PC-9 (cell line): ENCODE measurements around the gene ABLIM2. TPM values are rescaled to one million over a fixed set of nuclear protein-coding genes. Genes with fewer than 3 reads are reported as not detected.
"Not testable (repeated sequence)": the region's sequence is repeated elsewhere in the genome, so short reads cannot be mapped to it uniquely, and the experiment has no call there.

ENCODE experiments used
- BruUV-seq: library from RNA; stranded (reverse); fragments of 400-500 nt; replicated peaks from 2 replicates; lab custom pipeline; 2021; lab: Mats Ljungman, UMichigan
- CTCF ChIA-PET: fragments of 300-600 bp; sonication (Branson Sonifier 250); formaldehyde crosslinking; loops from one replicate; lab custom pipeline; 2022; ENCODE audit warnings: antibody characterized with exemption; lab: Charles Lee
- POLR2A ChIA-PET: fragments of 300-600 bp; sonication (Branson Sonifier 250); formaldehyde crosslinking; loops from one replicate; lab custom pipeline; 2022; ENCODE audit warnings: antibody characterized with exemption; ENCODE audit not compliant: unreplicated experiment; lab: Charles Lee
- DNase-seq, 2 experiments: peaks; one replicate each; pipeline versions ENCODE4 v3.0.0 to v3.0.0-alpha.2; 2015 to 2022; ENCODE audit warnings: mixed read lengths in 1 of 2
- H2AFZ ChIP-seq: fragments of 200-600 bp; sonication (generic); 2 replicates; pipeline ENCODE4 v1.8.1; 2017; ENCODE audit warnings: antibody characterized with exemption
- H3F3A ChIP-seq: fragments of 200-600 bp; sonication (generic); 2 replicates; pipeline ENCODE4 v1.8.1; 2017; ENCODE audit warnings: antibody characterized with exemption, mild to moderate bottlenecking, low read depth; ENCODE audit not compliant: insufficient read depth
- H3K27ac ChIP-seq: fragments of 200-600 bp; sonication (generic); 2 replicates; pipeline ENCODE4 v1.6.1; 2016; ENCODE audit warnings: mixed run types
- H3K27me3 ChIP-seq: fragments of 200-600 bp; sonication (generic); 2 replicates; pipeline ENCODE4 v1.6.1; 2016; ENCODE audit warnings: low read depth, mixed run types; ENCODE audit not compliant: insufficient read depth
- H3K36me3 ChIP-seq: fragments of 200-600 bp; sonication (generic); 2 replicates; pipeline ENCODE4 v1.6.1; 2016; ENCODE audit warnings: low read depth, mixed run types
- H3K4me1 ChIP-seq: fragments of 200-600 bp; sonication (generic); replicated peaks from 2 replicates; pipeline ENCODE4 v1.6.1; 2016; ENCODE audit warnings: mixed run types; ENCODE audit not compliant: insufficient read depth
- H3K4me2 ChIP-seq: fragments of 200-600 bp; sonication (generic); 2 replicates; pipeline ENCODE4 v1.6.1; 2017; ENCODE audit warnings: mixed run types
- H3K4me3 ChIP-seq: fragments of 200-600 bp; sonication (generic); 2 replicates; pipeline ENCODE4 v1.6.1; 2016; ENCODE audit warnings: mixed run types
- H3K79me2 ChIP-seq: fragments of 200-600 bp; sonication (generic); 2 replicates; pipeline ENCODE4 v1.6.1; 2017; ENCODE audit warnings: low read depth, mixed run types
- H3K9me2 ChIP-seq: fragments of 200-600 bp; sonication (generic); 2 replicates; pipeline ENCODE4 v1.8.1; 2017; ENCODE audit warnings: mild to moderate bottlenecking; ENCODE audit not compliant: insufficient read depth
- H3K9me3 ChIP-seq: fragments of 200-600 bp; sonication (generic); 2 replicates; pipeline ENCODE4 v1.8.1; 2016; ENCODE audit warnings: low read depth; ENCODE audit not compliant: insufficient read depth
- H4K20me1 ChIP-seq: fragments of 200-600 bp; sonication (generic); 2 replicates; pipeline ENCODE4 v1.8.1; 2017; ENCODE audit not compliant: insufficient read depth
- EZH2 ChIP-seq: fragments of 200-600 bp; sonication (generic); IDR thresholded peaks from 2 replicates; pipeline ENCODE4 v1.8.0; 2017; ENCODE audit warnings: antibody characterized with exemption, low read depth
- intact Hi-C: fragments of 100-400 bp; cut with micrococcal nuclease; formaldehyde crosslinking; loops from one replicate; pipeline ENCODE4 v1.10.0; 2022; ENCODE audit not compliant: unreplicated experiment
- total RNA-seq: library from RNA; stranded (reverse); gene quantifications from 2 replicates; pipeline ENCODE4 v1.2.3, GENCODE V29; 2021
- TF ChIP-seq, protein P1 (sequence below): fragments of 200-600 bp; sonication (generic); conservative IDR thresholded peaks from 2 replicates; pipeline ENCODE4 v1.6.1; 2017; ENCODE audit warnings: mixed run types, antibody characterized with exemption, mild to moderate bottlenecking, moderate library complexity

The ABLIM2 gene
- total RNA-seq, 1 experiment from 2014 or later: 1.6 TPM

DNA sequence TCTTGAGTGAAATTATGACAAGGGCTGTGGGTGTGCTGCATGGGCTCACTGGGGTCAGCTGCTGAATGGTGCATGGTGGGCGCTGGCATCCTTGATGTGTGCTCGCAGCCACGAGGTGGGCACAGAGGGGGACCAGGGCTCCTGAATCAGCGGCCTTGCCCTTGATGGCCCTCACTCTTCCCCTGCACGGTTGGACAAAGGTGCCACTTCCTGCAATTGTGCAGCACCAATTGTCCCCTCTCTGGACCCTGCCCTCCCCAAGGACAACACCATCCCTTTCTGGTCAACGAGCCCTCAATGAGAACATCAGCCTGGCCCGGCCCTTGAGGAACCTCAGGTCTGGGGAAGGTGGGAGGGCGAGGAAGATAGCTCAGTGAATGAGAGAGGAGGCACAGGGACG is 16.1 kb downstream of the ABLIM2 start:
- Histone ChIP-seq H3K27me3 (peaks cover 7% of the 10 kb centered on the region; the same call in 1 of the 2 replicates), H2AFZ (no peak overlapping the region), H3K4me2 (no peak overlapping the region), H3K9me2 (no peaks in the 10 kb centered on the region), H3K36me3 (no peaks in the 10 kb centered on the region), H3K9me3 (no peaks in the 10 kb centered on the region), H3K4me1 (no peaks in the 10 kb centered on the region), H3F3A (no peaks in the 10 kb centered on the region), H3K27ac (no peak overlapping the region), H4K20me1 (no peaks in the 10 kb centered on the region), H3K4me3 (no peak overlapping the region), H3K79me2 (no peaks in the 10 kb centered on the region)
- TF ChIP-seq, protein P1, sequence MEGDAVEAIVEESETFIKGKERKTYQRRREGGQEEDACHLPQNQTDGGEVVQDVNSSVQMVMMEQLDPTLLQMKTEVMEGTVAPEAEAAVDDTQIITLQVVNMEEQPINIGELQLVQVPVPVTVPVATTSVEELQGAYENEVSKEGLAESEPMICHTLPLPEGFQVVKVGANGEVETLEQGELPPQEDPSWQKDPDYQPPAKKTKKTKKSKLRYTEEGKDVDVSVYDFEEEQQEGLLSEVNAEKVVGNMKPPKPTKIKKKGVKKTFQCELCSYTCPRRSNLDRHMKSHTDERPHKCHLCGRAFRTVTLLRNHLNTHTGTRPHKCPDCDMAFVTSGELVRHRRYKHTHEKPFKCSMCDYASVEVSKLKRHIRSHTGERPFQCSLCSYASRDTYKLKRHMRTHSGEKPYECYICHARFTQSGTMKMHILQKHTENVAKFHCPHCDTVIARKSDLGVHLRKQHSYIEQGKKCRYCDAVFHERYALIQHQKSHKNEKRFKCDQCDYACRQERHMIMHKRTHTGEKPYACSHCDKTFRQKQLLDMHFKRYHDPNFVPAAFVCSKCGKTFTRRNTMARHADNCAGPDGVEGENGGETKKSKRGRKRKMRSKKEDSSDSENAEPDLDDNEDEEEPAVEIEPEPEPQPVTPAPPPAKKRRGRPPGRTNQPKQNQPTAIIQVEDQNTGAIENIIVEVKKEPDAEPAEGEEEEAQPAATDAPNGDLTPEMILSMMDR: no peak
- intact Hi-C loops: no loop called here
- DNase-seq: no peak
- BruUV-seq: no TSS peak
- POLR2A ChIA-PET: no interaction called here
- CTCF ChIA-PET: no interaction called here

DNA sequence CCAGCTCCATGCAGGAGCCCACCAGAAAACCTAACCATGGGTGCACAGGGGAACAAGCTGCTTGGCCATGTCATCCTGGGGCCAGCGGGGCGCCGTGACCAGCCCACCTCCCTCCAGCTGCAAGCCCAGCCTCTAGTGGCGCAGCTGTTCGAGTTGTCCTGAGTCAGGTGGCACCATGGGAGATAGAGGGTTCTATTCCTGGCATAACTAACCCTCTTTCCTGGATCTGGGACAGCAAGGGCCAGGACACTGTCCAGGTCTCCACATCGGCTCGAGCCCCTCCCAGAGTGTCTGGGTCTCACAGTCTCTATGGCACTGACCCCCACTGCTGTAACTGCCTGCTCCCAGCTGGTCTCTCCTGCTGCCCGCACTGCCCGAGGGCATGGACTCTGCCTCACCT is 16.7 kb downstream of the ABLIM2 start:
- CTCF ChIA-PET: no interaction called here
- BruUV-seq: no TSS peak
- no peak overlapping the region for H3K4me2 ChIP-seq

DNA sequence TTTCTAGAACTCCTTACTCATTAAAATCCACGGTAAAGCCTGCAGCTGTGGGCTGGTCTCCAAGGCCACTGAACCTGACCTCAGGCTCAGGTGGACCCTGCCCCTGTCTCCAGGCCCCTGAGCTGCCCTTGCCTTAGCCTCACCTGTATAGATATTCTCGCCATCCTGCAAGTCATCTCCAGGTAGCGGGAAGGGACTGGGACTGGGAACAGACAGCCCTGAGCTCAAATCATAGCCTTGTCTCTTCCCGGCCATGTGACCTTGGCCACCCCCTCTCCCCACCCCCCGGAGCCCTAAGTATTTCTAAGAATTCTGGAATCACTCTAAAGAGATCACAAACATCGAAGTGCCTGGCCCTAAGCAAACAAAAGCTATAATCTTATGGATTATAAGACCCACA is 17.7 kb downstream of the ABLIM2 start:
- no peaks in the 10 kb centered on the region for H3K9me3 ChIP-seq
- no peaks in the 10 kb centered on the region for H3K36me3 ChIP-seq
- ChIA-PET POLR2A (no interaction called here), CTCF (no interaction called here)
- H3K4me1 ChIP-seq: no peaks in the 10 kb centered on the region
- no TSS peak for BruUV-seq
- H3K27ac ChIP-seq: no peak overlapping the region
- no peak overlapping the region for H2AFZ ChIP-seq
- H3K4me3 ChIP-seq: no peak overlapping the region
- no peak for DNase-seq
- peaks cover 7% of the 10 kb centered on the region; the same call in 1 of the 2 replicates for H3K27me3 ChIP-seq
- no peaks in the 10 kb centered on the region for H4K20me1 ChIP-seq
- intact Hi-C loops: no loop called here
- no peaks in the 10 kb centered on the region for H3K9me2 ChIP-seq
- H3K79me2 ChIP-seq: no peaks in the 10 kb centered on the region
- H3K4me2 ChIP-seq: no peak overlapping the region
- no peaks in the 10 kb centered on the region for H3F3A ChIP-seq
- TF ChIP-seq, protein P1: no peak
- TF ChIP-seq EZH2: no peak

More for the DNA sequence above, 16.7 kb downstream of the ABLIM2 start:
- H3K27me3 ChIP-seq: peaks cover 7% of the 10 kb centered on the region; the same call in 1 of the 2 replicates
- no peaks in the 10 kb centered on the region for H3K36me3 ChIP-seq
- H3K4me1 ChIP-seq: no peaks in the 10 kb centered on the region
- H3F3A ChIP-seq: no peaks in the 10 kb centered on the region
- no peak overlapping the region for H3K27ac ChIP-seq
- H3K9me2 ChIP-seq: no peaks in the 10 kb centered on the region
- POLR2A ChIA-PET: no interaction called here
- no peak for DNase-seq
- intact Hi-C loops: no loop called here
- no peaks in the 10 kb centered on the region for H3K9me3 ChIP-seq
- H3K79me2 ChIP-seq: no peaks in the 10 kb centered on the region
- no peak overlapping the region for H2AFZ ChIP-seq
- no peak overlapping the region for H3K4me3 ChIP-seq
- TF ChIP-seq EZH2: no peak
- TF ChIP-seq, protein P1: no peak
- H4K20me1 ChIP-seq: no peaks in the 10 kb centered on the region

DNA sequence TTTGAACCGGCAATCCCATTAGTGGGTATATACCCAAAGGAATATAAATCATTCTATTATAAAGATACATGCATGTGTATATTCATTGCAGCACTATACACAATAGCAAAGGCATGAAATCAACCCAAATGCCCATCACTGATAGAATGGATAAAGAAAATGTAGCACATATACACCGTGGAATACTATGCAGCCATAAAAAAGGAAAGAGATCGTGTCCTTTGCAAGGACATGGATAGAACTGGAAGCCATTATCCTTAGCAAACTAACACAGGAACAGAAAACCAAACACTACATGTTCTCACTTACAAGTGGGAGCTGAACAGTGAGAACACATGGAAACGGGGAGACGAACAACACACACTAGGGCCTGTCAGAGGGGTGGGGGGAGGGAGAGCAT is 18.9 kb downstream of the ABLIM2 start:
- H3K4me3 ChIP-seq, H3F3A ChIP-seq, H3K27me3 ChIP-seq, DNase-seq, H3K4me1 ChIP-seq, H3K9me3 ChIP-seq, H3K79me2 ChIP-seq, H3K9me2 ChIP-seq, BruUV-seq, CTCF ChIA-PET, H3K36me3 ChIP-seq, H3K27ac ChIP-seq, H4K20me1 ChIP-seq, H3K4me2 ChIP-seq, intact Hi-C loops, H2AFZ ChIP-seq: not testable (repeated sequence)
- POLR2A ChIA-PET: interaction anchor here (0.6 kb wide), 1 partner anchor 143 kb away, joined by 5 read pairs; no protein-coding TSS in a partner anchor
